Ramos (cell line): ENCODE data around the gene ASGR1.
"Not testable (repeated sequence)": the region's sequence is repeated elsewhere in the genome, so short reads cannot be mapped to it uniquely, and the experiment has no call there.

Experiments
- in situ Hi-C: fragments of 300-500 bp; cut with MboI; formaldehyde crosslinking; loops from one replicate; pipeline ENCODE4 v1.14.3; 2022; ENCODE audit warnings: low sequenced_read_pairs; ENCODE audit not compliant: unreplicated experiment

The ASGR1 gene

DNA sequence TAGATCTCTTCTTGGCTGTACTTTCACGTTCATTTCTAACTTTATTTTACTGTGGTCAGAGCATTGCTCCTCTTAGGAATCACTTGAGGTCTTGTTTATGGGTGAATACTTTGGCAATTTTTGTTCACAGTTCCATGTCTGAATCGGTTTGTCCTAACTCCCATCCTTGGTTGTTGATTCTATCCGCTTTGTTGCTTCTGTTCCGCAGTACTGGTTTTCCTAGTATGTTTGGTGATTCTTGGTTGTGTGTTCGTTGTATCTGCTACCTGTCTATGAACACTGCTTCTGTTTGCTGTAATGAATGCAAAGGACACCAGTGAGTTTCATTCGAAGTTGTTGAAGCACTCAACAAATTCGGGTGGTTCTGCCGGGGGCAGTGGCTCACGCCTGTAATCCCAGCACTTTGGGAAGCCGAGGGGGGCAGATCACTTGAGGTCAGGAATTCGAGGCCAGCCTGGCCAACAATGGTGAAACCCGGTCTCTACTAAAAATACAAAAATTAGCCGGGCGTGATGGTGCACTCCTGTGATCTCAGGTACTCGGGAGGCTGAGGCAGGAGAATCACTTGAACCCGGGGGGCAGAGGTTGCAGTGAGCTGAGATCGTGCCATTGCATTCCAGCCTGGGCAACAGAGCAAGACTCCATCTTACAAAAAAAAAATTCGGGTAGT, 6.5 kb downstream of the ASGR1 start:
- in situ Hi-C loops: not testable (repeated sequence)

DNA sequence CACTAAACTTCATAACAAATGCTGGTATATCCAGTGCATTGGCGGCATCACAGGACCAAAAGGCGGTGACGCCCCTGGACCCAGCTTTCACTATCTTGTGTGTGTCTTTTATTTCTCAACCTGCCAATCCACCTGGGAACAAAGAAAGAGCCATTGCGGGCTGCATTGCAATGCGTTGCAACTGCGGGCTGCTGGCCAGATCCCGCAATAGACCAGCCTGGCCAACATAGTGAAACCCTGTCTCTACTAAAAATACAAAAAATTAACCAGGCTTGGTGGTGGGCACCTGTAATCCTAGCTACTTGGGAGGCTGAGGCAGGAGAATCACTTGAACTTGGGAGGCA, 9.6 kb downstream of the ASGR1 start:
- in situ Hi-C loops: not testable (repeated sequence)

DNA sequence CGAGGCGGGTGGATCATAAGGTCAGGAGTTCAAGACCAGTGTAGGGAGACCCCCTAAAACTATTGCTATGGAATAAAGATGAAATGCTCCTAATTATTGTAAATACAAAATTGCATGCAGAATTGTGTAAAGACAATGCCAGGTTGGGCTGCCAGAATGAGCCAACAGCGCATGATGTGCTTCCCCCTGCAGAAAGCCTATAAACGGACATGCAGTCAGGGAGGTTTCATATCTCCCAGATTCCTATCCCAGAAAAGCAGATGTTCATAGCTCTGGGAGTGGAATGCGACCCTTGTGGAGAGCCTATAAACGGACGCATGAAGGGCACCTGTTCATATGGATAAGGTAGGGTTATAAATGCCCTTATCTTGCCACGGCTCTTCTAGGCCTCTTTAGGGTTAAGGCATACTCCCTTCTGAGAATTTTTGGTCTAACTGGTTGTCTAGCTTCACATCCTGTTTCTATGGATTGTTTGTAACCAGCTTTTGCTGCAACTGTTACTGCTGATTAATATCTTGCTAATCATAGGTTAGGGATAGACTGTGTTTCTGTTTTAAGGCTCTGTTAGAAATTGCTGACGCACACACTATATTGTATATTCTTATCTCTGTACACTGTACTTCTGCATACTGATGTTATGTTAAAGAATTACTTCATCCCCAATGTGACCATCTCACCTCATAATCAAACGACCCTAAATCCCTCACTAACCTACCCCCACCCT, 10.2 kb downstream of the ASGR1 start:
- in situ Hi-C loops: not testable (repeated sequence)

DNA sequence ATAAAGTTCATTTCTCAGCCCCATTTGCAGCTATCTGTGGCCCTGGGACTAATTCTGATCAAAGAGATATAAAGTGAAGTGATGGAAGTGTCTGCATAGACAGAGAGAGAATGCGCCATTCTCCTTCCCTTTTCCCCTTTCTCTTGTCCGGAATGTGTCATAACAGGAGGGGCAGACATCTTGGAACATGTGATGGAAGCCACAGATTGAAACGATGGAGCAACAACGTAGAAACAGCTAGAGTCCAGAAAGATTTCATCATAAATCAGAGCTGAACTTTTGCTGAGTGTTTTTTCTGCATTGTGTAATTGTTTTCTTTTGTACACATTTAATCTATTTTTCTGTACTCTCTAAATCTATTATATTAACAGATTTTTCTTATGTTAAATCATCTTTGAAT, 11.3 kb downstream of the ASGR1 start:
- in situ Hi-C loops: no loop called here

DNA sequence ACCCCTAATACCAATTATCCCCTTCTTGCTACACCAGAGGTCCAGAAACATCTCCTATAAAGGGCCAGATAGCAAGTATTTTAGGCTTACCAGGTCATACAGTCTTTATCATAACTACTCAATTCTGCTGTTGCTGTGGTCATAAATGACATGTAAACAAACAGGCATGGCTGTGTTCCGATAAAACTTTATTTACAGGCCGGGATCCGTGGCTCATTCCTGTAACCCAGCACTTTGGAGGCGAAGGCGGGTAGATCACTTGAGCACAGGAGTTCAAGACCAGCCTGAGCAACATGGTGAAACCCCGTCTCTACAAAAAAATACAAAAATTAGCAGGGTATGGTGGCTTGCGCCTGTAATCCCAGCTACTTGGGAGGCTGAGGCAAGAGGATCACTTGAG, 12.3 kb downstream of the ASGR1 start:
- in situ Hi-C loops: no loop called here

DNA sequence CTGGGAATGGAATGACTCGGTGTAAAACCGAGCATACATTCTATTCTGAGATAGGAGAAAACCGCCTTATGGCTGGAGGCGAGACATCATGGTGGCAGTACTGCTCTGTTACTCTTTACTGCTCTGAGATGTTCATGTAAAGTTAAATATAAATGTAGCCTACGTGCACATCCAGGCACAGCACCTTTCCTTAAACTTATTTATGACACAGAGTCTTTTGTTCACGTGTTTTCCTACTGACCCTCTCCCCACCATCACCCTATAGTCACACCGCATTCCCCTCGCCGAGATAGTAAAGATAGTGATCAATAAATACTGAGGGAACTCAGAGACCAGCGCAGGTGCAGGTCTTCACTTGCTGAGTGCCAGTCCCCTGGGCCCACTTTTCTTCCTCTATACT, 19.6 kb downstream of the ASGR1 start:
- in situ Hi-C loops: not testable (repeated sequence)

DNA sequence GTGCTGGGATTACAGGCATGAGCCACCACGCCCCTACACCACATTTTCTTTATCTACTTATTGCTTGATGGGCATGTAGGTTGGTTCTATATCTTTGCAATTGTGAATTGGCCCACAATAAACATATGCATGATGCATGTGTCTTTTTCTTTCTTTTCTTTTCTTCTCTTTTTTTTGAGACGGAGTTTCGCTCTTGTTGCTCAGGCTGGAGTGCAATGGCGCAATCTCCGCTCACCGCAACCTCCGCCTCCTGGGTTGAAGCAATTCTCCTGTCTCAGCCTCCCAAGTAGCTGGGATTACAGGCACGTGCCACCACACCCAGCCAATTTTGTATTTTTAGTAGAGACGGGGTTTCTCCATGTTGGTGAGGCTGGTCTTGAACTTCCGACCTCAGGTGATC, 20.7 kb downstream of the ASGR1 start:
- in situ Hi-C loops: not testable (repeated sequence)

DNA sequence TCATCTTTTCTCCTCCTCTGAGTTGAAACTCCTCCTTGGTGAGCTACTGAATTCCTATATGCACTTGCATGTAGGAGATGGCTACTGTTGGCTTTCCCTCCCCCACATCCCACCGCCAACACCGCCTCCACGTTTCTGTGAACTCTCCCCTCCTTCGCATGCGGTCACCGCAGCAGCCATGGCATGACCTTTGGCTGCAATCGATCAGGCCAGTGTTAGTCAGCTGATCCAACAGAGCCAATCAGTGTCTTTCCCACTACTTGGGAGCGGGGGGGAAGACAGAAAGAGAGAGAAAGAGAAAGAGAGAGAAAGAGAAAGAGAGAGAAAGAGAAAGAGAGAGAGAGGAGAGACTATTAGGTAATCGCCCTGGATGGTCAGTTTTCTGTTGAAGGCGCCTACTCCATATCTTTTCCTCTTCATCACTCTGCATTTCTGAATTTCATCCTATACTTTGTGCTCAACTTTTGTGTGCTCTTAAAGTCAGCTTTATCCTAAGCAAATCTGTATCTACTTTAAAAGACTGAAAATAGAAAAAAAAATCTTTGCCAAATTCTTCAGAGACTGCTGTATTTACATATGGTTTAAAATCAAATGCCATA, 22.7 kb downstream of the ASGR1 start:
- in situ Hi-C loops: no loop called here

DNA sequence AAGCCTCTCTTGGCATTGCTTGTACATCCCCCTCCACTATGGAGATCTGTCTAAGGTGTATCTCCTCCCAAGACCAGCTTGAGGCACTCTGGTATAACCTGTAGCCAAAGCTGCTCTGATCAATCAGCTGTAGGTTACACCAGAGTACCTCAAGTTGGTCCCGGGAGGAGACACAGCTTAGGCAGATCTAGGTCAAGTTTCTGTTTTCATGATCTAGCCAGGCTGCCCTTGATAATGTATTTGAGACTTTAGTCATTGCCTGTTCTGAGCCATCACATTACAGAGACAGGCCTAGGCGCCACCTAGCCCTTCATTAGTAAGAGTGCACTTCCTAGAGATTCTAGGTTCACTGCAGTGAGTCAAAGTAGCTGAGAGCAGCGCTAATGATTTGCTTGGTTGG, 31.4 kb downstream of the ASGR1 start:
- in situ Hi-C loops: no loop called here

DNA sequence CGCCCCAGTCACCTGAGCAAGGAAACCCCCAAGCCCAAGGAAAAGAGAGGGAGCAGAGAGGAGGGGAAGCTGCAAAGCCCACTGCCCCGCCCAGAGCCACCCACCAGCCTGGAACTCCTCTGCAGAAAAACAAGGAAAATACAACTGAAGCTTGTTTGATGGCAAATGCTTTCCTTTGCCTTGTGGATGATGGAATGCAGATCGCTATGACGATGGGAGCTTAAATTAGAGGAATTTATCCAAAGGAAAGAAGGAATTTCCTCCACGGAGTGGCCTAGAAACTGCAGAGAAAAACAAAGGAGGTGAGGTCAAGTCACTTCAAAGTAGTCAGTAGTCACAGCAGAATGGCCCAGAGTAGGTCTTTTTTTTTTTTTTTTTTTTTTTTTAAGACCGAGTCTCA, 33.1 kb downstream of the ASGR1 start:
- in situ Hi-C loops: no loop called here

DNA sequence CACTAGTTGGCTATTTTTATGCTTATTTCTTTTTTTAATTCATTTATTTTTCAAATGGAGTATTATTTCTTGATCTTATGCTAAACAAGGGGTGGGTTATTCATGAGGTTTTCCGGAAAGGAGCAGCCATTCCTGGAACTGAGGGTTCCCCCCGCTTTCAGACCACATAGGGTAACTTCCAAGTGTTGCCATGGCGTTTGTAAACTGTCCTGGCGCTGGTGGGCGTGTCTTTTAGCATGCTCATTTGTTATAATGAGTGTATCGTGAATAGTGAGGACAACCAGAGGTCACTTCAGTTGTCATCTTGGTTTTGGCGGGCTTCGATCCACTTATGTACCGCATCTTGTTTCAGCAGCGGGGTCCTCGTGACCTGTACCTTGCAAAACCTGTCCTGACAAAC, 35.0 kb downstream of the ASGR1 start:
- in situ Hi-C loops: loop anchor here (5.0 kb wide), 1 partner anchor 92 kb away; no protein-coding TSS in a partner anchor

DNA sequence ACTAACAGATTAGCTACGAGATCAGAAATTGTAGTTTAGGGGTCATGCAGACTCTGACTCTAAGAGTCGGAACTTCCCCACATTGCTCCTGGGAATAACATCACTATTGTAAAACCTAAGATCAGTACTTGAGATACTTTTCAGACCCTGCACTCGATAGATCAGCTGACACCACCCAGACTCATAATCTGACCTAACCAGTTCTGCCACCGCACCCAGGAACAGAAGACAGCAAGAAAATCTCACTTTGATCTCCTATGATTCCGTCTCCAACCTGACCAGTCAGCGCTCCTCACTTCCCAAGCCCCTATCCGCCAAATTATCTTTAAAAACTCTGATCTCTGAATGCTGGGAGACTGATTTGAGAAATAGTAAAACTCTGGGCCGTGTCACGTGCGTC, 37.3 kb downstream of the ASGR1 start:
- in situ Hi-C loops: loop anchor here (5.0 kb wide), 1 partner anchor 90 kb away; no protein-coding TSS in a partner anchor

DNA sequence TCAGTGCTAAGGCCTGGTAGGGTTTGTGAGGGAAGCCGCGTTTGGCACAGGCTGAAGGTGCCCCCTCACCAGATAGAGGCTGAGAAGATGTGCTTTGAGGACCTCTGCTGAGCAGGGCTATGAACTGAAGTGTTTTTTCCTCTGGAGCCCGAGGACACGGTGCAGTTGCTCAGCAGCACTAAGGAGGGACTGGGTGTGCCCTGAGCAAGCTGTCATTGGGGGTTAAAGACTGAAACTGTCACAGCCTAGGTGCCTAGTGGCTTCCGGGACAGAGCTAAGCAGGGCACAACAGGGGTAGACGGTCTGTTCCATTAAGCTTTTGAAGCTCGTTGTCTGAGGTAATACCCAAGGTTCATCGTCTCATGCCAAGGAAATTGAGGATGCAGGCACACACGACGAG, 39.8 kb downstream of the ASGR1 start:
- in situ Hi-C loops: no loop called here

DNA sequence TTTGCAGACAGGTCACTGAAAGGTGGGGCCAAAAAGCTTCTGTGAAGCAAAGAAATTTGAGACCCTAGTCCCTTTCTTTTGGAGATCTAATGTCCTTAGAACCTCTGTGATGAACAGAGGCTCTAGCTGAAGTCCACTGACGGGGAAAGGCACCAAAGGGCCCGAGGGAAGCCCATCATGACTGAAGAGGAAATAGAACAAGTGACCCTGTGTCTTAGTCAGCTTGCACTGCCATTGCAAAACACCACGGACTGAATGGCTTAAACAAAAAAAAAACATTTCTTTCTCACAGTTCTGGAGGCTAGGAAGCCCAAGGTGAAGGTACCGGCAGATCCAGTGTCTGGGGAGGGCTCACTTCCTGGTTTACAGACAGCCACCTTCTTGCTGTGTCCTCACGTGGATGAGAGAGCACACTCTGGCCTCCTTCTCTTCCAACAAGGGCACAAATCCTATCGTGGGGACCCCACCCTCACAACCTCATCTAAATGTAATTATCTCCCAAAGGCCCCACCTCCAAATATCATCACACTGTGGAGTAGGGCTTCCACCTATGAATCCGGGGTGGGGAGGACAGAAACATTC, 40.3 kb downstream of the ASGR1 start:
- in situ Hi-C loops: no loop called here

DNA sequence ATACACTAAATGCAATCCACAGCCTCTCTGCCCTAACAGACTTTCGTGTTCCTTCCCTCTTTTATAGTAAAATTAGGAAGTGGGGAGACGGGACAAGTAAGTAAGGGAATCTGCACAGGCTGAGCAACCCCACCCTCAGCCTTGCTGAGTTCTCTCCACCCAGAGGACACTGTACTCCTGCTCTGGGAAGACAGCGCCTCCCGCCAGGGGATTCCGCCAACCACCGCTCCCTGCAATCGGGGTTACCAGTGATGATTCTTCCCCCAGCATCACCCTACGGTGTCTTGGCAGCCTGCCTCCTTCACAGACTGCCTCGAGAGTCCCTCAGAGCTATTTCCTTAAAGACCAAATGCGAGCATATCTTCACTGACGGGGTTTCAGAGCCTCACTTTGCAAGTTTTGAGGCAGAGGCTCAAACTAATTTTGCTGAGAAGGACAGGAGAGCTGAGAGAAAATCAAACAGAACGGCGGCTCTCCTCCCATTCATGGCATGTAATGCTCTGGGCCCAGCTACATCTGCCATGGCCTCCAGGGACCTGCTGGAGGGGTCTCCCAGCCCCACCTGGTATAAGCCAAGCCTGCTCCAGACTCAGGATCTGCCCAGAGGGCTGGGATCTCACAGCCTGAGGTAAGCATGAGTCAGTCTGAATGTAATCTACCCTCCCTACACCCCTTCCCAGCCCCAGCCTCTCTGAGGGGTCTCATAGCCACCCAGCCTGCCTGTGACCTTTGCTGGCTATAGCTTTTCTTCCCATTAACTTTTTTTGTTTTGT, 41.8 kb downstream of the ASGR1 start:
- in situ Hi-C loops: no loop called here

DNA sequence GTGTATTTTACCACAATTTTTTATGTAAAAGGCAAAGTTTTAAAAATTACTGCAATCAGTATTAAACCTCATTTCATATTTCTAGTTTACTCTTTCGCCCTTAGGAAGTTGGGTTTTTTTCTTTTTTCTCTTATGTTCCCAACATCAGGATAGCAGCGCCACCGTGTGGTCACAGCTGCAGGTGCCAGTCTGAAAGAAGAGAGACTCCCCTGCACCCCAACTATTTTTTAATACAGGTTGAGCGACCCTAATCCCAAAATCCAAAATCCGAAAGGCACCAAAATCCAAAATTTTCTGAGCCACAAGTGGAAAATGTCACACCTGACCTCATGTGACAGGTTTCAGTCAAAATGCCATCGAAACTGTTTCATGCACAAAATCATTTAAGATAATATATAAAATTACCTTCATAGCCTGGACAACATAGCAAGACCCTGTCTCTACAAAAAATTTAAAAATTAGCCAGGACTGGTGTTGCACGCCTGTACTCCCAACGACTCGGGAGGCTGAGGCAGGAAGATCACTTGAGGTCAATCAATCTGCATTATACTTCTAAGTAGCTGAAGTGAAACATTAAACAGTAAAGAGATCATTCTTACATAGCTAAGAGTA, 42.8 kb downstream of the ASGR1 start:
- in situ Hi-C loops: no loop called here

DNA sequence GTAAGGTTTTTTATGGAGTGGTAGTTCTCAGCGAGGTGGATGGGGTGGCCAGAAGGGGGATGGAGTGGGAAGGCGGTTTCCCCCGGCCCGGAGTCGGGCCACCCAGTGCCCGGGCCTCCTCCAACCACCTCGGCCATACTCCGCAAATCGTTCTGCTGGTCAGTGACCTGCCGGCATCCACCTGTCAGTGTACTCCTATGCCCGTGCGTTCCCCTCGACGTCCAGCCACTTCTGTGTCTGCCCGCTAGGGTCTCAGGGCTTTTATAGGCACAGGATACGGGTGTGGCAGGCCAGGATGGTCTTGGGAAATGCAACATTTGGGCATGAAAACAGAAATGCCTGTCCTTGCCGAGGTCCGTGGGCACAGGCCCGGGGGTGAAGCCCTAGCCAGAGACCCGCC, 45.3 kb downstream of the ASGR1 start:
- in situ Hi-C loops: no loop called here

DNA sequence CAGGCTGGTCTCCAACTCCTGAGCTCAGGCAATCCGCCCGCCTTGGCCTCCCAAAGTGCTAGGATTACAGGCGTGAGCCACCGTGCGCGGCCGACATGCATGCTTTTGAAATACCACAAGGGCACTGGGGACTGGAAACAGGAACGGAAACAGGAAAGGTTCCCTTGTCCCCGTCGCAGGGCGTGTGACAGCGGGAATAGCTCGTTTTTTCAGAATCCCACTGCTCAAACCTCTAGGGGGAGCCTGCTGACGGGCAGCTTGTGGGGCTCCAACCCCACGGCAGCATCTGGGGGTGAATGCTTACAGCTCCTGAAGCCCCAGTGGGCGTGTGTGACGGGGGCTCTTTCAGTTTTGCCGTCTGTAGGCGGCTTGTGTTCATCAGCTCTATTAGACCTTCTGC, 45.7 kb downstream of the ASGR1 start:
- in situ Hi-C loops: no loop called here

DNA sequence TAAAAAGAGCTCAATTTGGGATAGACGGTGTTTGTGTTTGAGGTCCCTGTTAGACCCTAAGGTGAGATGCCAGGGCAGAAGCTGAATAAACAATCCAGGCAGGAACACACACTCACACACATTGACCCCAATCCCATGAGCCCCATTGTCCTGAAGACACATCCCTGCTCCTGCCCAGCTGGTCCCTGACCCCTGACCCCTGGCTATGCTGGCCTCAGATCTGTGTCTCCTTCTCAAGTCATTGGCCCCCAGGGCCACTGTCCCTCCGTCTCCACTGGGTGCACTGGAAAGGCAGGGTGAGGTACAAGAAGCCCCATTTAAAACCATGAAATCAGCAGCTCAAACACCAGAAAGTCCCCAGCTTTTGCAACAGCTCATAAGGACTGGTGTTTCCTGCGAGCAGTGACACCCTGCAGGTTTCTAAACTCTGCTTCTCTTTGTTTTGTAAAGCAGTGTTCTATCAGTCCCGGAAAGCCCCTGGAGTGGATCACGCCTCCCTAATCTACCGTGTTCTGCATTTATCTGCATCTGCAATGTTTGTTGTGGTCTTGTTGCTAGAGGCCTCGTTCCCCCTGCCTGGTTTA, 46.6 kb downstream of the ASGR1 start:
- in situ Hi-C loops: no loop called here

DNA sequence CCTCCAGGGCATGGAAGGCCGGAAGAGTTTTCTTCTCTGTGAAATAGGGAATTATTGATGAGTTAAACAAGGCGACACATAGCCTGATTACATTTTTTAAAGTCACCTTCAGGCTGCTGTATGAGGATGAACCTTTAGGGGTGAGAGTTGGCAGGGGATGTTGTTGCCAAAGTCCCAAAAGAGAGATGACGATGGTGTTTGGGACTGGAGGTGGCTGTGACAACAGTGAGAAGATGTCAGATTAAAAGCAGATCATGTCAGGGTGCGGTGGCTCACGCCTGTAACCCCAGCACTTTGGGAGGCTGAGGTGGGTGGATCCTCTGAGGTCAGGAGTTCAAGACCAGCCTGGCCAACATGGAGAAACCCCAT, 47.8 kb downstream of the ASGR1 start:
- in situ Hi-C loops: no loop called here
